D721Med (cell line): Measurements from ENCODE around the gene CENPVL1.

ENCODE experiments used
- DNase-seq: peaks from one replicate; pipeline ENCODE4 v3.0.0; 2011; ENCODE audit warnings: low spot score; ENCODE audit not compliant: insufficient read length
- FAIRE-seq: peaks from 2 replicates; lab custom pipeline; 2011; peaks lifted over from hg19 to GRCh38; lab: Jason Lieb, UNC
- CTCF ChIP-seq: IDR thresholded peaks from 2 replicates; pipeline ENCODE4 v1.5.1; 2012; ENCODE audit warnings: mild to moderate bottlenecking, control low read depth; ENCODE audit not compliant: insufficient read depth; ENCODE audit errors: missing control alignments

Gene CENPVL1

GRCh38 chrX:51737091-51737490 lies 26.8 kb downstream of the CENPVL1 start:
- DNase-seq (no peak), FAIRE-seq (no peak)
- no peak for TF ChIP-seq CTCF

- DNase-seq, result no peak
- no peak for FAIRE-seq
- no peak for TF ChIP-seq CTCF
Observed at GRCh38 chrX:51742586-51742985, 32.3 kb downstream of the CENPVL1 start.

- FAIRE-seq, result peak; percentile 6
Observed at GRCh38 chrX:51743179-51743957, 33.1 kb downstream of the CENPVL1 start, which contains the start of gene GSPT2. GSPT2 (plus strand) TSS chrX:51743442; CDS start chrX:51743627, 185 bp downstream.

GRCh38 chrX:51747671-51748070 lies 37.4 kb downstream of the CENPVL1 start:
- FAIRE-seq (no peak), DNase-seq (no peak)
- no peak for TF ChIP-seq CTCF

More at GRCh38 chrX:51743179-51743957, 33.1 kb downstream of the CENPVL1 start, which contains the start of gene GSPT2:
- TF ChIP-seq CTCF, result no peak
- DNase-seq, result no peak

GRCh38 chrX:51759055-51759839 lies 48.9 kb downstream of the CENPVL1 start:
- no peak for TF ChIP-seq CTCF
- no peak for DNase-seq
- no peak for FAIRE-seq

GRCh38 chrX:51760657-51761056 lies 50.3 kb downstream of the CENPVL1 start:
- FAIRE-seq, result no peak
- TF ChIP-seq CTCF, result no peak
- DNase-seq, result no peak
